Stomach (tissue), 4 donors: ENCODE measurements around the gene IFNA10.

Experiments
- EP300 ChIP-seq: sonication (generic); formaldehyde crosslinking; IDR thresholded peaks from one replicate; pipeline ENCODE4 v1.6.1; 2017; ENCODE audit warnings: antibody characterized with exemption
- POLR2A ChIP-seq, 4 donors: fragments of 450-650 bp; IDR thresholded peaks; one replicate each; pipeline ENCODE4 v1.6.1; 2016; ENCODE audit warnings: antibody characterized with exemption in 4 of 4, control low read depth in 2 of 4, mild to moderate bottlenecking in 1 of 4, moderate library complexity in 1 of 4
- POLR2AphosphoS5 ChIP-seq, 3 donors: sonication (generic); formaldehyde crosslinking; IDR thresholded peaks; one replicate each; pipeline ENCODE4 v1.6.1; 2016; ENCODE audit warnings: antibody characterized with exemption in 3 of 3
- TF ChIP-seq, protein P1 (sequence below), 7 experiments: fragments of 450-650 bp in 4 of 7; fragments of 200-600 bp in 3 of 7; sonication (generic) in 3 of 7; IDR thresholded peaks; one replicate each; pipeline ENCODE4 v1.5.1; 2016 to 2019; ENCODE audit warnings: antibody characterized with exemption in 7 of 7, control low read depth in 2 of 7, mild to moderate bottlenecking in 1 of 7

DNA sequence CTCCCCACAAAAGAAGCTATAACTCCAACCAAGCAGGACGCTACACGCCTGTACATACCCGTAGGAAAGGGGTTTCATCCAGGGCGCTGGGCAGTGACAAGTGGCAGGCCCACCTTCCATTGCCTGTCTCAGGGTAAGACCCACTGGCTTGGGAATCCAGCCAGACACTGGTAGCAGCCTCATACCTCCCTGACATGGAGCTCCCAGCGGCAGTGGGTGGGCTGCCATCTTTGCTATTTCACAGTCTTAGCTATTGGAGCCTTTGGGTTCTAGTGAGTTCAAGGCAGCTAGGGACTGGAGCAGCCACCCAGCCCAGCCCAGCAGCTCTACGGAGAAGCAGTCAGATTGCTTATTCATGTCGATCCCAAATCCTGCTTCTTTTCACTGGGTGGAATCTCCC lies 3.4 kb upstream of the IFNA10 start:
- TF ChIP-seq, protein P1, sequence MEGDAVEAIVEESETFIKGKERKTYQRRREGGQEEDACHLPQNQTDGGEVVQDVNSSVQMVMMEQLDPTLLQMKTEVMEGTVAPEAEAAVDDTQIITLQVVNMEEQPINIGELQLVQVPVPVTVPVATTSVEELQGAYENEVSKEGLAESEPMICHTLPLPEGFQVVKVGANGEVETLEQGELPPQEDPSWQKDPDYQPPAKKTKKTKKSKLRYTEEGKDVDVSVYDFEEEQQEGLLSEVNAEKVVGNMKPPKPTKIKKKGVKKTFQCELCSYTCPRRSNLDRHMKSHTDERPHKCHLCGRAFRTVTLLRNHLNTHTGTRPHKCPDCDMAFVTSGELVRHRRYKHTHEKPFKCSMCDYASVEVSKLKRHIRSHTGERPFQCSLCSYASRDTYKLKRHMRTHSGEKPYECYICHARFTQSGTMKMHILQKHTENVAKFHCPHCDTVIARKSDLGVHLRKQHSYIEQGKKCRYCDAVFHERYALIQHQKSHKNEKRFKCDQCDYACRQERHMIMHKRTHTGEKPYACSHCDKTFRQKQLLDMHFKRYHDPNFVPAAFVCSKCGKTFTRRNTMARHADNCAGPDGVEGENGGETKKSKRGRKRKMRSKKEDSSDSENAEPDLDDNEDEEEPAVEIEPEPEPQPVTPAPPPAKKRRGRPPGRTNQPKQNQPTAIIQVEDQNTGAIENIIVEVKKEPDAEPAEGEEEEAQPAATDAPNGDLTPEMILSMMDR (IDR thresholded peaks at IDR 0.05): no peak
- TF ChIP-seq POLR2A (IDR thresholded peaks at IDR 0.05): no peak
- TF ChIP-seq POLR2AphosphoS5 (IDR thresholded peaks at IDR 0.05): no peak
- no peak for TF ChIP-seq EP300
